T-helper 1 cell treated with Interleukin-12 subunit alpha and Interleukin-12 subunit beta and Interleukin-4 antibody, amounts not matched to agents 30 μg/mL and 1 μg/mL, for 36 hours (primary cell): Measurements from ENCODE around the gene SHMT1.
"Not testable (repeated sequence)": the region's sequence is repeated elsewhere in the genome, so short reads cannot be mapped to it uniquely, and the experiment has no call there.

ENCODE experiments used
- H3K27ac Mint-ChIP-seq: one replicate; pipeline ENCODE4 v1.8.0; 2021; ENCODE audit warnings: mild to moderate bottlenecking, mixed read lengths
- H3K27me3 Mint-ChIP-seq: one replicate; pipeline ENCODE4 v1.8.0; 2021; ENCODE audit warnings: low read depth, mixed read lengths
- H3K36me3 Mint-ChIP-seq: one replicate; pipeline ENCODE4 v1.8.0; 2021; ENCODE audit warnings: low read depth, mixed read lengths
- H3K4me1 Mint-ChIP-seq: one replicate; pipeline ENCODE4 v1.8.0; 2021; ENCODE audit warnings: low read depth, mixed read lengths
- H3K4me3 Mint-ChIP-seq: one replicate; pipeline ENCODE4 v1.8.0; 2021; ENCODE audit warnings: mild to moderate bottlenecking, moderate library complexity, mixed read lengths
- H3K9me3 Mint-ChIP-seq: one replicate; pipeline ENCODE4 v1.8.0; 2021; ENCODE audit warnings: mixed read lengths

Gene SHMT1

GRCh38 chr17:18382441-18383078 lies 19.2 kb upstream of the SHMT1 start:
- Mint-ChIP-seq H3K4me1 (no peaks in the 10 kb centered on the region), H3K4me3 (no peak overlapping the region), H3K27ac (no peak overlapping the region), H3K36me3 (no peaks in the 10 kb centered on the region), H3K9me3 (no peaks in the 10 kb centered on the region), H3K27me3 (peaks cover 24% of the 10 kb centered on the region)

- Mint-ChIP-seq H3K4me3 (no peak overlapping the region), H3K27ac (no peak overlapping the region), H3K36me3 (no peaks in the 10 kb centered on the region), H3K9me3 (no peaks in the 10 kb centered on the region), H3K4me1 (no peaks in the 10 kb centered on the region), H3K27me3 (peaks cover 24% of the 10 kb centered on the region)
These were observed 18.5 kb upstream of the SHMT1 start for GRCh38 chr17:18381953-18382245.

- no peaks in the 10 kb centered on the region for H3K36me3 Mint-ChIP-seq
These were observed 18.0 kb upstream of the SHMT1 start for GRCh38 chr17:18381158-18381952.

GRCh38 chr17:18380471-18381157 lies 17.3 kb upstream of the SHMT1 start:
- Mint-ChIP-seq H3K4me1 (no peaks in the 10 kb centered on the region), H3K9me3 (no peaks in the 10 kb centered on the region), H3K36me3 (no peaks in the 10 kb centered on the region), H3K4me3 (no peak overlapping the region), H3K27ac (no peak overlapping the region), H3K27me3 (peaks cover 19% of the 10 kb centered on the region)

More at GRCh38 chr17:18381158-18381952, 18.0 kb upstream of the SHMT1 start:
- H3K4me1 Mint-ChIP-seq, result no peaks in the 10 kb centered on the region
- H3K27me3 Mint-ChIP-seq, result peaks cover 24% of the 10 kb centered on the region
- H3K27ac Mint-ChIP-seq, result no peak overlapping the region
- no peak overlapping the region for H3K4me3 Mint-ChIP-seq
- no peaks in the 10 kb centered on the region for H3K9me3 Mint-ChIP-seq

GRCh38 chr17:18379246-18380146 lies 16.1 kb upstream of the SHMT1 start:
- no peaks in the 10 kb centered on the region for H3K9me3 Mint-ChIP-seq
- no peaks in the 10 kb centered on the region for H3K4me1 Mint-ChIP-seq
- H3K36me3 Mint-ChIP-seq, result no peaks in the 10 kb centered on the region
- H3K27me3 Mint-ChIP-seq, result peaks cover 18% of the 10 kb centered on the region
- no peak overlapping the region for H3K4me3 Mint-ChIP-seq
- H3K27ac Mint-ChIP-seq, result no peak overlapping the region

GRCh38 chr17:18378614-18379013 lies 15.3 kb upstream of the SHMT1 start:
- not testable (repeated sequence) for H3K9me3 Mint-ChIP-seq, H3K4me3 Mint-ChIP-seq, H3K4me1 Mint-ChIP-seq, H3K27ac Mint-ChIP-seq, H3K36me3 Mint-ChIP-seq
- H3K27me3 Mint-ChIP-seq, result peaks cover 10% of the 10 kb centered on the region

GRCh38 chr17:18378205-18378505 lies 14.8 kb upstream of the SHMT1 start:
- no peak overlapping the region for H3K27ac Mint-ChIP-seq
- H3K4me1 Mint-ChIP-seq, result no peaks in the 10 kb centered on the region
- H3K36me3 Mint-ChIP-seq, result no peaks in the 10 kb centered on the region
- no peaks in the 10 kb centered on the region for H3K9me3 Mint-ChIP-seq
- peaks cover 10% of the 10 kb centered on the region for H3K27me3 Mint-ChIP-seq
- no peak overlapping the region for H3K4me3 Mint-ChIP-seq

GRCh38 chr17:18377437-18378204 lies 14.3 kb upstream of the SHMT1 start, which contains the start of gene EVPLL:
Gene EVPLL (plus strand): TSS chr17:18377778. CDS start chr17:18380938, 3,160 bp downstream.
- no peaks in the 10 kb centered on the region for H3K36me3 Mint-ChIP-seq
- peaks cover 10% of the 10 kb centered on the region for H3K27me3 Mint-ChIP-seq
- no peak within 1 kb of the TSS for H3K27ac Mint-ChIP-seq
- no peaks in the 10 kb centered on the region for H3K9me3 Mint-ChIP-seq
- no peaks in the 10 kb centered on the region for H3K4me1 Mint-ChIP-seq
- no peak within 1 kb of the TSS for H3K4me3 Mint-ChIP-seq

GRCh38 chr17:18374216-18374615 lies 10.9 kb upstream of the SHMT1 start:
- H3K27me3 Mint-ChIP-seq, result peaks cover 16% of the 10 kb centered on the region
- no peak overlapping the region for H3K4me3 Mint-ChIP-seq
- no peaks in the 10 kb centered on the region for H3K9me3 Mint-ChIP-seq
- no peak overlapping the region for H3K27ac Mint-ChIP-seq
- H3K4me1 Mint-ChIP-seq, result no peaks in the 10 kb centered on the region
- H3K36me3 Mint-ChIP-seq, result no peaks in the 10 kb centered on the region

- not testable (repeated sequence) for H3K4me3 Mint-ChIP-seq, H3K27ac Mint-ChIP-seq
These were observed 9.8 kb upstream of the SHMT1 start for GRCh38 chr17:18373181-18373580.

GRCh38 chr17:18371455-18371854 lies 8.1 kb upstream of the SHMT1 start:
- Mint-ChIP-seq H3K36me3 (no peaks in the 10 kb centered on the region), H3K27me3 (peaks cover 16% of the 10 kb centered on the region), H3K9me3 (no peaks in the 10 kb centered on the region), H3K4me3 (no peak overlapping the region), H3K27ac (no peak overlapping the region), H3K4me1 (no peaks in the 10 kb centered on the region)

More at GRCh38 chr17:18373181-18373580, 9.8 kb upstream of the SHMT1 start:
- H3K4me1 Mint-ChIP-seq, H3K36me3 Mint-ChIP-seq, H3K9me3 Mint-ChIP-seq: not testable (repeated sequence)
- peaks cover 16% of the 10 kb centered on the region for H3K27me3 Mint-ChIP-seq

- H3K9me3 Mint-ChIP-seq, result no peaks in the 10 kb centered on the region
- no peak overlapping the region for H3K27ac Mint-ChIP-seq
- no peak overlapping the region for H3K4me3 Mint-ChIP-seq
- H3K36me3 Mint-ChIP-seq, result no peaks in the 10 kb centered on the region
- H3K4me1 Mint-ChIP-seq, result no peaks in the 10 kb centered on the region
- H3K27me3 Mint-ChIP-seq, result peaks cover 16% of the 10 kb centered on the region
These were observed 7.4 kb upstream of the SHMT1 start for GRCh38 chr17:18370761-18371160.

GRCh38 chr17:18368946-18369345 lies 5.6 kb upstream of the SHMT1 start:
- H3K4me1 Mint-ChIP-seq, result no peaks in the 10 kb centered on the region
- H3K27ac Mint-ChIP-seq, result no peak overlapping the region
- no peaks in the 10 kb centered on the region for H3K9me3 Mint-ChIP-seq
- peaks cover 16% of the 10 kb centered on the region for H3K27me3 Mint-ChIP-seq
- no peaks in the 10 kb centered on the region for H3K36me3 Mint-ChIP-seq
- no peak overlapping the region for H3K4me3 Mint-ChIP-seq

GRCh38 chr17:18364166-18364565 lies 816 bp upstream of the SHMT1 start:
- Mint-ChIP-seq H3K9me3 (no peaks in the 10 kb centered on the region), H3K36me3 (peaks cover 2% of the 10 kb centered on the region), H3K27me3 (no peaks in the 10 kb centered on the region), H3K4me3 (no peak overlapping the region), H3K27ac (no peak overlapping the region), H3K4me1 (peaks cover 12% of the 10 kb centered on the region)
